ENCODE measurements around the gene ILKAP.

The ILKAP gene

DNA sequence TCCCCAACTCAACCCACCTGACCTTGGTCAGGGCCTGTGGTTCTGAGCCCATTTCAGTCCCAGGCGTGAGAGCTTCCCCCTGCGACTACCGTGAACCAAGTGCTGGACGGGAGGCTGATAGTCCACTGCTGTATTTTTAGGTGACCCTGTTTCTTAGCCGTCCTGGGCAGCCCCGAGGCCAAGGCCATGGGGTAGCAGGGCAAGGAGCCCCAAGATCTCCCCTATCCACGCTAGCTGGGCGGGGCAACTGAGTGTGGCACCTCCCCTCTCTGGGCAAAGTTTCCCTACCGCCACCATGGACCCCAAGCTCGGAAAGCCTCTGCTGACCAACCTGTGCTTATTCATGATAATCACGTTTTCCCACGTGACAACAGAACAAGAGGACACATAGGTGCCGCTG lies 65.6 kb downstream of the ILKAP start:
- TF ChIP-seq TAF1 (IDR thresholded peaks at IDR 0.05; ENCODE audit: borderline replicate concordance, insufficient read depth, low read length) (no peak), FOXP2 (optimal IDR thresholded peaks at IDR 0.05; ENCODE audit: borderline replicate concordance, extremely low read depth, extremely low read length, insufficient read depth) (no peak), SIN3A (IDR thresholded peaks at IDR 0.05; ENCODE audit: borderline replicate concordance, insufficient read depth, low read length) (no peak), POLR2AphosphoS5 (IDR thresholded peaks at IDR 0.05; ENCODE audit: low read depth, low read length) (no peak)
- TF ChIP-seq, protein P1, sequence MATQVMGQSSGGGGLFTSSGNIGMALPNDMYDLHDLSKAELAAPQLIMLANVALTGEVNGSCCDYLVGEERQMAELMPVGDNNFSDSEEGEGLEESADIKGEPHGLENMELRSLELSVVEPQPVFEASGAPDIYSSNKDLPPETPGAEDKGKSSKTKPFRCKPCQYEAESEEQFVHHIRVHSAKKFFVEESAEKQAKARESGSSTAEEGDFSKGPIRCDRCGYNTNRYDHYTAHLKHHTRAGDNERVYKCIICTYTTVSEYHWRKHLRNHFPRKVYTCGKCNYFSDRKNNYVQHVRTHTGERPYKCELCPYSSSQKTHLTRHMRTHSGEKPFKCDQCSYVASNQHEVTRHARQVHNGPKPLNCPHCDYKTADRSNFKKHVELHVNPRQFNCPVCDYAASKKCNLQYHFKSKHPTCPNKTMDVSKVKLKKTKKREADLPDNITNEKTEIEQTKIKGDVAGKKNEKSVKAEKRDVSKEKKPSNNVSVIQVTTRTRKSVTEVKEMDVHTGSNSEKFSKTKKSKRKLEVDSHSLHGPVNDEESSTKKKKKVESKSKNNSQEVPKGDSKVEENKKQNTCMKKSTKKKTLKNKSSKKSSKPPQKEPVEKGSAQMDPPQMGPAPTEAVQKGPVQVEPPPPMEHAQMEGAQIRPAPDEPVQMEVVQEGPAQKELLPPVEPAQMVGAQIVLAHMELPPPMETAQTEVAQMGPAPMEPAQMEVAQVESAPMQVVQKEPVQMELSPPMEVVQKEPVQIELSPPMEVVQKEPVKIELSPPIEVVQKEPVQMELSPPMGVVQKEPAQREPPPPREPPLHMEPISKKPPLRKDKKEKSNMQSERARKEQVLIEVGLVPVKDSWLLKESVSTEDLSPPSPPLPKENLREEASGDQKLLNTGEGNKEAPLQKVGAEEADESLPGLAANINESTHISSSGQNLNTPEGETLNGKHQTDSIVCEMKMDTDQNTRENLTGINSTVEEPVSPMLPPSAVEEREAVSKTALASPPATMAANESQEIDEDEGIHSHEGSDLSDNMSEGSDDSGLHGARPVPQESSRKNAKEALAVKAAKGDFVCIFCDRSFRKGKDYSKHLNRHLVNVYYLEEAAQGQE (IDR thresholded peaks at IDR 0.05; ENCODE audit: insufficient read depth in 1 of 2, low read depth in 2 of 2, low read length in 2 of 2): no peak

DNA sequence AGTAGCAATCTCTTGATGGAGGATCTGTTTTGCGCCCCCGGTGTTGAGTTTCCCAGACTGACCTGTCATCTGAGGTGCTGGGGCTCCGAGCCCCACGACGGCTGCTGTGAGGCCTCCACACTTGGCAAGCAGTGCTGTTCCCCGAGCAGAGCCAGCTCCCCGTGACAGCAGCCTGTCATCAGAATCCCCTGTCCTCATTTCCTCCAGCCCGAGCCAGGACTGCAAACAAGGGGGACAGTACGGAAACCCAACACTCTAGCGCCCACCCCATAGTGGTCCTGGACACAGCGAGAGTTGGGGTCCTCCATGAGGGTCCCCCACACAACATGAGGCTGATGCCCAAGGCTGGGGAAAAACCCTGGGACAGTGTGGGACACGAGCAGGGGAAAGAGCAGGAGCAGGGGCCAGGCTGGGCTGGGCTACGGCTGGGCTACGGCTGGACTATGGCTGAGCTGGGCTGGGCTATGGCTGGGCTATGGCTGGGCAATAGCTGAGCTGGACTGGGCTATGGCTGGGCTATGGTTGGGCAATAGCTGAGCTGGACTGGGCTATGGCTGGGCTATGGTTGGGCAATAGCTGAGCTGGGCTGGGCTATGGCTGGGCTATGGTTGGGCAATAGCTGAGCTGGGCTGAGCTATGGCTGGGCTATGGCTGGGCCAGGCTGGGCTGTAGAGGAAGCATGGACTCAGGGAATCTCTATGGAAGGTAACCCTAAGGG lies 66.5 kb downstream of the ILKAP start:
- TF ChIP-seq, protein P1 (IDR thresholded peaks at IDR 0.05; ENCODE audit: insufficient read depth in 1 of 2, low read depth in 2 of 2, low read length in 2 of 2): no peak
- TF ChIP-seq TAF1 (IDR thresholded peaks at IDR 0.05; ENCODE audit: borderline replicate concordance, insufficient read depth, low read length): no peak

DNA sequence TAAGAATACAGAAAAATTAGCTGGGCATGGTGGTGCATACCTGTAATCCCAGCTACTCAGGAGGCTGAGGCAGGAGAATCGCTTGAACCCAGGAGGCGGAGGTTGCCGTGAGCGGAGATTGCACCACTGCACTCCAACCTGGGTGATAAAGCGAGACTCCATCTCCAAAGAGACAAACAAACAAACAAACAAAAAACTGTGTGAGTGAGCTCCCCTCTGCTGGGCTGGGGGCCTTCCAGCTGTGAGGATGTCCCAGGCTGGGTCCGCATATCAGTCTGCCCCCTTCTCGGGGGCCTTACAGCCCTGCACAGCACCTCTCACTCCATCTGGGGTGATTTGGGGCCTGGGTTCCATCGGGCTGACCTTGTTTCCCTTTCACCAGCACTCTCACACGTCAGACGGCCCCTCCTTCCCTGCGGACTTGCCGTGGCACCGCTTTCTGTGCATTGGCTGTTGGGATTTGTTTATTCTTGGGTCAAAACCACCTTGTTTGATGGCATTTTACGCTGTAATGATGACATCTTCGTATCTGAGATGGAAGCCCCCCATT lies 67.8 kb downstream of the ILKAP start:
- TF ChIP-seq TAF1 (IDR thresholded peaks at IDR 0.05; ENCODE audit: borderline replicate concordance, insufficient read depth, low read length): no peak
- TF ChIP-seq, protein P1 (IDR thresholded peaks at IDR 0.05; ENCODE audit: insufficient read depth in 1 of 2, low read depth in 2 of 2, low read length in 2 of 2): no peak
- no peak for TF ChIP-seq FOXP2 (optimal IDR thresholded peaks at IDR 0.05; ENCODE audit: borderline replicate concordance, extremely low read depth, extremely low read length, insufficient read depth)
- TF ChIP-seq POLR2AphosphoS5 (IDR thresholded peaks at IDR 0.05; ENCODE audit: low read depth, low read length): no peak
- no peak for TF ChIP-seq SIN3A (IDR thresholded peaks at IDR 0.05; ENCODE audit: borderline replicate concordance, insufficient read depth, low read length)

DNA sequence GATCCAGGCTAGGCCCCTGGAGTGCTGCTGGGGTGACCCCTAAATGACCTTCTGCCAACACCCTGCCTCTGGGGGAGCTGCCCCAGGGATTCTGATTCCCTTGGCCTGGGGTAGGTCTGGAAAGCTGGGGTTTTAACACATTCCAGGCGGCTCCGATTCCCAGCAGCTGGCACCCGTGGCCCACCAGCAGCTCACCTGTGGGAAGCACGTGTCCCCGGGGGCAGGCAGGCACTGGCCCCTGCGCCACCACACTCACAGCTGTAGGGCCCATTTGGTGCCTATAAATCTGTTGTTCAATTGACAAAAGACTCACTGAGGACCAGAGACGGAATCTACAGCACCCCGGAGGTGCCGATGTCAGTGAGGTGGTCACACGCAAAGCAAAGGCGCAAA lies 69.1 kb downstream of the ILKAP start:
- no peak for TF ChIP-seq SIN3A (IDR thresholded peaks at IDR 0.05; ENCODE audit: borderline replicate concordance, insufficient read depth, low read length)
- no peak for TF ChIP-seq FOXP2 (optimal IDR thresholded peaks at IDR 0.05; ENCODE audit: borderline replicate concordance, extremely low read depth, extremely low read length, insufficient read depth)
- TF ChIP-seq TAF1 (IDR thresholded peaks at IDR 0.05; ENCODE audit: borderline replicate concordance, insufficient read depth, low read length): no peak
- TF ChIP-seq POLR2AphosphoS5 (IDR thresholded peaks at IDR 0.05; ENCODE audit: low read depth, low read length): no peak
- TF ChIP-seq, protein P1 (IDR thresholded peaks at IDR 0.05; ENCODE audit: insufficient read depth in 1 of 2, low read depth in 2 of 2, low read length in 2 of 2): no peak

Measured in PFSK-1 (cell line).